Epithelial cell of esophagus (primary cell): Measurements from ENCODE around the gene WDR62.
"Not testable (repeated sequence)": the region's sequence is repeated elsewhere in the genome, so short reads cannot be mapped to it uniquely, and the experiment has no call there.

Experiments
- DNase-seq: peaks from one replicate; pipeline ENCODE4 v3.0.0; 2010; ENCODE audit warnings: low read depth
- H3K4me3 ChIP-seq: 2 replicates; pipeline ENCODE4 v1.5.1; 2011; ENCODE audit warnings: mild to moderate bottlenecking, low read length, control low read depth
- CTCF ChIP-seq: IDR thresholded peaks from 2 replicates; pipeline ENCODE4 v1.5.1; 2011; ENCODE audit warnings: low read depth, mild to moderate bottlenecking, low read length, control low read depth, inconsistent platforms; ENCODE audit not compliant: insufficient read depth; ENCODE audit errors: missing control alignments

The WDR62 gene

DNA sequence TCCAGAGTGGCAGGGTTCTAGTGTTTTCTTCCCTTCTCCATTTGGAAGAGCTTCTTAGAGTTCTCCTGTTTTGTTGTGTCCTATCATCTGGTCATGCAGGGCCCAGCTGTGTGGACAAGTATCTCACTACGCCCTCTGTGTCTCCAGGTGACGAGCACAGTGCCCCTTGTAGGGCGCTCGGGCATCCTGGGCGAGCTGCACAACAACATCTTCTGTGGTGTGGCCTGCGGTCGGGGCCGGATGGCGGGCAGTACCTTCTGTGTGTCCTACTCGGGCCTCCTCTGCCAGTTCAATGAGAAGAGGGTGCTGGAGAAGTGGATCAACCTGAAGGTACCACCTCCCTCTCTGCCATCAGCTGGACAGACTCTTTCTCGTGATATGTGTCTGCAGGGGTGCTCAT lies 13.0 kb downstream of the WDR62 start:
- DNase-seq: no peak
- TF ChIP-seq CTCF: no peak
- H3K4me3 ChIP-seq: no peak overlapping the region

DNA sequence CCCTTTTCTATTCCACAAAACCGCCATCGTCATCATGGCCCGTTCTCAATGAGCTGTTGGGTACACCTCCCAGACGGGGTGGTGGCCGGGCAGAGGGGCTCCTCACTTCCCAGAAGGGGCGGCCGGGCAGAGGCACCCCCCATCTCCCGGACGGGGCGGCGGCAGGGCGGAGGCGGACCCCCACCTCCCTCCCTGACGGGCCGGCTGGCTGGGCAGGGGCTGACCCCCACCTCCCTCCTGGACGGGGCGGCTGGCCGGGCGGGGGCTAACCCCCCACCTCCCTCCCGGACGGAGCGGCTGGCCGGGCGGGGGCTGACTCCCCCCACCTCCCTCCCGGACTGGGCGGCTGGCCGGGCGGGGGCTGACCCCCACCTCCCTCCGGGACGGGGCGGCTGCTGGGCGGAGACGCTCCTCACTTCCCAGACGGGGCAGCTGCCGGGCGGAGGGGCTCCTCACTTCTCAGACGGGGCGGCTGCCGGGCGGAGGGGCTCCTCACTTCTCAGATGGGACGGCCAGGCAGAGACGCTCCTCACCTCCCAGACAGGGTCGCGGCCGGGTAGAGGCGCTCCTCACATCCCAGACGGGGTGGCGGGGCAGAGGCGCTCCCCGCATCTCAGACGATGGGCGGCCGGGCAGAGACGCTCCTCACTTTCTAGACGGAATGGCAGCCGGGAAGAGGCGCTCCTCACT lies 14.3 kb downstream of the WDR62 start:
- not testable (repeated sequence) for H3K4me3 ChIP-seq, DNase-seq

GRCh38 chr19:36072081-36072480 lies 17.4 kb downstream of the WDR62 start:
- no peak overlapping the region for H3K4me3 ChIP-seq
- no peak for DNase-seq
- no peak for TF ChIP-seq CTCF

- TF ChIP-seq CTCF: no peak
- no peak overlapping the region for H3K4me3 ChIP-seq
- DNase-seq: no peak
Observed at GRCh38 chr19:36073121-36073876, 18.6 kb downstream of the WDR62 start.

GRCh38 chr19:36079389-36079945 lies 24.8 kb downstream of the WDR62 start:
- no peak overlapping the region for H3K4me3 ChIP-seq
- DNase-seq: no peak
- no peak for TF ChIP-seq CTCF

GRCh38 chr19:36081385-36081784 lies 26.7 kb downstream of the WDR62 start:
- DNase-seq: no peak
- no peak overlapping the region for H3K4me3 ChIP-seq
- no peak for TF ChIP-seq CTCF

DNA sequence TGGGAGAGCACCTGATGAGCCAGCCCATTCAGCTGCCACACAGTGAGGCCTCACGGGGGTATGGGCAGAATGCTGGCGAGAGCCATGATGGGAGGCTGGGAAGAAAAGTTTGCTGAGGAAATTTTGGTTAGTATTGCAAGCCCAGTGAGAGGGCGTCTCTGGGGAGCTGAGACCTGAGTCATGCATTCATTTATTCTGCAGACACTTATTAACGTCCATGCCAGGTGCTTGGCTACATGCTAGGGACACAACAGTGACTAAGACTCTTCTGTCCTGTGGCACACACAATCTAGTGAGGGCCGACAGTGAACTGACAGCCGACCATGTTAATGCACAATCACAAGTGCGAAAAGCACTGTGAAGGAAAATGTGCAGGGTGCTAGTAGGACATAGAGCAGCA lies 27.2 kb downstream of the WDR62 start:
- no peak overlapping the region for H3K4me3 ChIP-seq
- no peak for DNase-seq
- no peak for TF ChIP-seq CTCF
